Measurements from ENCODE around the gene SERHL2.
"Not testable (repeated sequence)": the region's sequence is repeated elsewhere in the genome, so short reads cannot be mapped to it uniquely, and the experiment has no call there.

DNA sequence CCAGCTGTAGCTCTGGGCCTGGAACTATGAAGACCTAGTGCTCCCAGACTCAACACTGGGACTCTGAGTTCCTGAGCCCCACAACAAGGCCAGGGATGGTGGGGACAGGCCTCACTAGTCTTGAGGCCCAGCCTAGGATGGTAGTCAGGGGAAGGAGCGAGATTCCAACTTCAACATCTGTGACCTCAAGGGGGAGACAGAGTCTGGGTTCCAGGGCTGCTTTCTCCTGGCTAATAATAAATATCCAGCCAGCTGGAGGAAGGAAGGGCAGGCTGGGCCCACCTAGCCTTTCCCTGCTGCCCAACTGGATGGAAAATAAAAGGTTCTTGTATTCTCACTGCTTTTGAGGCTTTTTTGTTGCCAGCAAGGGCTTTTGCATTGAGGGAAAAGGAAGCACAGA, 20.3 kb downstream of the SERHL2 start:
- not testable (repeated sequence) for TF ChIP-seq CREB1 (CRISPR knock-in tag; IDR thresholded peaks at IDR 0.05); TCF7 (CRISPR knock-in tag; IDR thresholded peaks at IDR 0.05; ENCODE audit: low read depth); ZNF121 (CRISPR knock-in tag; IDR thresholded peaks at IDR 0.05)
